Fibroblast of skin of right biceps (primary cell): ENCODE results near the gene CPD.
A peak's percentile ranks its signal among the peaks of the same experiment; 100 is the strongest.

ENCODE experiments used
- DNase-seq: peaks from one replicate; pipeline ENCODE4 v3.0.0-alpha.2; 2013

The CPD gene

DNA sequence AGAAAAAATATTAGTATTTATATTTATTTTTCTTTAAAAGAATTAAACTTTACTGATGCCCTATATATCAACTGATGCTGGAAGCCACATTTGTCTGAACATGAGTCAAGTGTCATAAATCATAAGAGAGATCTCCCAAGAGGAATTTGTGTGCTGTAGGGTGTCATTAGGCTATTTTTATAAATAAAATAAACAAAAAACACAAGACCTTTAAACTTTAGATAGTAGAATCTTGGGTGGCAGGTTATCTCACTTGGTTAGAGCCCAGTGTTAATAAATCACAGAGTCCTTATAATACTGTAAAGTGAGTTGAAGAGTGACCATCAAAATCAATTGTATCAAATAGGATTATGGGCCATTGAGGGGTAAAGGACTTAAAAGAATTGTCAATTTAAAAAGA, 21.3 kb upstream of the CPD start:
- no peak for DNase-seq

DNA sequence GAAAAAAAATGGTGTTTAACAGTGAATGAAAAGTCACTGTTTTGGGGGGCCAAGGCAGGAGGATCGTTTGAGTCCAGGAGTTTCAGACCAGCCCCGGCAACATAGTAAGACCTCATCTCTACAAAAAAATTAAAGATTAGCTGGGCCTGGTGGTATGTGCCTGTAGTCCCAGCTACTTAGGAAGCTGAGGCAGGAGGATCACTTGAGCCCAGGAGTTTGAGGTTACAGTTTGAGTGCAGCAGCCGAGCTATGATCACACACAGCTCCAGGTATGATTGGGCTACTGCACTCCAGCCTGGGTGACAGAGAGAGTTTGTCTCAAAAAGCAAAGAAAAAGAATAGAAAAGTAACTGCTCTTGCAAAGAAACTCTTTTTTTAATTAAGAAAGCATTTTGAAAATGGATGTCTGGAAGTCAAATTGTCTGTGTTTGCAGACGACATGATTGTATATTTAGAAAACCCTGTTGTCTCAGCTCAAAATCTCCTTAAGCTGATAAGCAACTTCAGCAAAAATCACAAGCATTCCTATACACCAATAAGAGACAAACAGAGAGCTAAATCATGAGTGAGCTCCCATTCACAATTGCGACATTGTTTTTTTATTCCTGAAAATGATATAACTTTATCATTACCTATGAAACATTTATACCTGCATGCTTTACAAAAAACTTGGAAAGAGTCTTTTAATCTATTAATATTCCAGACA, 20.5 kb upstream of the CPD start:
- no peak for DNase-seq

DNA sequence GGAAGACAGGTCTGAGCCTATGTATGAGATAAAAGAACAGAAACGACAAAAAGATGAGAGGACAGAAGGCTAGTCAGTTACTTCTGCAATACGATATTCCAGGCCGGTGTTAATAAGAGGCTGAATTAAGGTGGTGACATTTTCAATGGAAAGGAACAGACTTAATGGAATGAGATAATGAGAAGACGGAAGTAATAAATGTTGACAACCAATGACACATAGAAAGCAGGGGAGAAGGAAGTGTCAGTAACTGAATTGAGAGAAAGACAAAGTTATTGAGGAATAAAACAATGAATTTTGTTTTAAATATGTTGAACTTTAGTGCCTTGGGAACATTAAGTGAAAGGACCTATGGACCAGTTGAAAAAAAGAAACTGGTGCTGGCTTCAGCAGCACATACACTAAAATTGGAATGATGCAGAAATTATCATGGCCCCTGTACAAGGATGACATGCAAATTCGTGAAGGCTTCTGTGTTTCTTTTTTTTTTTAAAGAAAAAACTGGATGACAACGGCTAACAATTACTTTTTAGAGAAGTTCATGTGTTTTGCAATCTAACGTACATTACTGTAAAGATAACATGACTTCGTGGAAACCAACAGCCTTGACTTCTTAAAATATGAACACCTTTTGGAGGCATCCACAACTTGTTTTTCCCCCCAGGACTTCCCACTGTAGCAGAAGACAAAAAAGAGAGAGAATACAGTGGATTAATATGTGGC, 18.5 kb upstream of the CPD start:
- no peak for DNase-seq

DNA sequence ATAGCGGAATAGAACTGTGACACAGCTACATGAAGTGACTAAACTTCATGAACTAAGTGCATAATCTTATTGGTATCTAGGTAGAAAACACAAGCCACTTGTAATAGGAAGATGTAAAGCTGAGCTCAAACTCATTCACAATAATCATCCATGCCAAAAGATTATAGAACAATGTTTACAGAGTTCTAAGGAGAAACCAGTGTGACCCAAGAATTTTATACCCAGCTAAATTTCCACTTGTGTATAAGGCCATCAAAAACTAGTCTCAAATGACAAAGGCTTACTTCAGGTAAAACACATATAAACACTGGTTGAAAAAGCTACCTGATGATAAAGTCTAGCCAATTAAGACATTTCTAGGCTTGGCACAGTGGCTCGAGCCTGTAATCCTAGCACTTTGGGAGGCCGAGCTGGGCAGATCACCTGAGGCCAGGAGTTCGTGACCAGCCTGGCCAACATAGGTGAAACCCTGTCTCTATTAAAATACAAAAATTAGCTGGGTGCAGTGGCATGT, 16.9 kb upstream of the CPD start:
- no peak for DNase-seq

DNA sequence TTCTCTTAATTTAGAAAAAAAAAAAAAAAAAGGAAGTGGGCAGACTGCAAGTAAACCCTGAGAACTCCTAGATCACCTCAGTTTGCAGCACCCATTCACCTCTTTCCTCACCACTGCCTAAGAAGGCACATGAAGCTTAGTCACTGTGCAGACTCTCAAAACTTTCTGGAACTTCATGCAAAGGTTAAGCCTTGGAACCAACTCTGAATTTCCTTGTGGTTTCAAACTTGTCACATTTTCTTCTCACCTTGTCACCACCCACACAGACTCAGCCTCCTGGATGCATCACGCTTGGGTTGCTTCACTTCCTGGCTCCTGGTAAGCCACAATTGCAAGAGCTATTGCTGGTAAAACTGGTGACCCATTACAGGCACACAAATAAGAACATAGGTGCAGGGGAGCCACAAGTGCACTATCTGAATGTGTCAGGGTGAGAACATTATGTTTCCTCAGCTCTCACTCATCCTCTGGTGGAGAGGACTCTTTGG, 15.0 kb upstream of the CPD start:
- DNase-seq: peak; percentile 64

DNA sequence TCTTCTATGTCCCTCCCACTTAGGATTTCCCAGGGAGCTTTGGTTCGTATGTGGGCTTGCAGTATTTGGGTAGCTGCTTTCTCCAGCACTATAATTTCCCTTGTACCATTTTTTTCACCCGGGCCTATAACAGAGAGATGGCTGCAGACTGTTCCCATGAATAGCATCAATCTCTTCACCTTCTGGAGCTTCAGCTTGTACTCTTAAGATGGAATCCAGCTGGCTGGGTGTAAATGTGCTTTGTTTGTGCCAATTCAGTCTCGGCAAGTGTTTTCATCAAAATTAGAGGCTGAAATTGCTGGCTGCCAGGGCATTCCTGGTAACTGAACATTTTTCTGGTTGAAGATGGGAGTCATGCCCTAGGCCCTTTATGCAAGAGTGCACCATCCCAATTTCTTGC, 12.2 kb upstream of the CPD start:
- DNase-seq: no peak

DNA sequence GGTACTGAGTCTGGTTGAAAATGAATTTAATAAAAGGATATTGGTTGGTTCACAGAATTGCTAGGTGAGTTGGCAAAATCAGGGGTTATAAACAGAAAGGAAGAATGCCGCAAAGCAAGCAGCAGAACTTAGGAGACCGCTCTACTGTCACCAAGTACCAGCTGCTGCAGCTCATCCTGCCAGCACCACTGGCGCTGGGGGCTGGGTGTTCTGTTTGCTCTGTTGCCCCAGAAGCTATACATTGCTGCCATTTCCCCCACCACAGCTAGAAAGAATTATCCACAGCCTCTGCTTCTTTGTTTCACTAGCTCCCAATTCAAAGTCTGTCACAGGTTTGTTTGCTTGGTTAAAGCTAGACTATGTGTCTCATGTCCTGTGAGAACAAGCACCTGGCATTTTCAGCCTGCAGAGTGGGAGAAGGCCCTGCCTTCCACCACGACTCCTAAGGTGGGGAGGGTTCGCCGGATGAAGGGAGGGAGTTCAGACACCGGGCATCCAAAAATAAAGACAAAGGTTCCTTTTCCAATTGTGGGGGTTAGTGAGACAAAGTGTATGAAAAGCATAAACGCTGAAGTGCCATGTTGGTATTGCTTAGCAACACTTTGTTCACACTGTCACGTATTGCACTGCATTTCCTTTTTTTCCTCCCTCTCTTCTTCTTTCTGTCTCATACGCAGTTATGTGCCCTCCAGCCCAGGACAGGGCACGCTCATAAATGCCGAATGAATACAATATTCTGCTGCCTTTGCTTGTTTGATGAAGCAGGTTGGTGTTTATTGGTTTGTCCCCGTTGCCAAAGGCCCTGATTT, 9.6 kb upstream of the CPD start:
- no peak for DNase-seq

DNA sequence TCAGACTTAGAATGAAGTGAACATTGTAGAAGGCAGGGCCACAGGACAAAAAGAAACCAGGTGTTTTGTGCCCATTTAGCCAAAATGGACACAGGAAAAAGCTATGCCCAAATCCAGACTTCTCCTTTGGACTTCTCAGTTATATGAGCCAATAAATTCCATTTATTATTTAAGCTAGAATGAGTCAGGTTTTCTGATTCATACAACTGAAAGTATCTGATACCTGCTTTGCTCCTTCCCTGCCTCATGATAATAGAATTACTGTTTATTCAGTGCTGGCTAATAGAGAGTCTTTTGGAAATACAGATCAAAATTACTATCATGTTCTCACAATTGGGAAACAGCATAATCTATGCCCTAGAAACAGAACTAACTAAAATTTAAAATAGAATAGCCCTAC, 8.7 kb upstream of the CPD start:
- no peak for DNase-seq

DNA sequence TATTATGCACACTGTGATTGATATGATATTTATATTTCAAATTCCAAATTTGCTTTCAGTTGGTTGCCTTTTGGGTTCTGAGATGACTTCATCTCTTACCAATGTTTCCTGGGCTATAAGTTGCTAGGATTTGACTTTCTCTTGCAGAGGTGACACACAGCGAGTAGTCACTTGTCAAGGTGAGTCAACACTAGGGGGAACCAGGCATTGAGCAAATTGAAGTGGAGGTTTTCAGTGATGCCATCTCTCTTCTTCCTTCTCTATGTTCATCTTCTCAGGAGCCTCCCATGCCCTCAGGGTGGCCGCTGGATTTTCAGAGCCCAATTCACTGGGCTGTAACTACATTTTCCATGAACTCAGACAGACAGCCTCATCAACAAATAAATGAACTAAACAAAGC, 6.0 kb upstream of the CPD start:
- peak; percentile 55 for DNase-seq

DNA sequence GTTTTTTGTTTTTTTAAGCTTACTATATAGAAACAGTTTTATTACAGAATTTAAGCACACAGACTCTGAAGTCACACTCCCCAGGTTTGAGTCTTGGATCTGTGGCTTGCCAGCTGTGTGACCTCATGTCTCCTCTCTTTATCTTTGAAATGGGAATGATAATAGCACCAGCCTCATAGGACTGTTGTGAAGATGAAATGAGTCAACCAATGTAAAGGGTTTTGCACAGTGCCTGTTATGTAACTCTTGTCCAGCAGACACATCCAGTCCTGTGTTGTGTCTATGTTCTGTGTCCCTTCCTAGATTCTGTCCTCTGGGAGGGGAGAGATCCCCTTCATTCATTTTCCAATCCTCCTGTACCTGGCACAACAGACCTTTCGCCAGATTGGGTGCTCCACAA, 3.1 kb upstream of the CPD start:
- DNase-seq: no peak

DNA sequence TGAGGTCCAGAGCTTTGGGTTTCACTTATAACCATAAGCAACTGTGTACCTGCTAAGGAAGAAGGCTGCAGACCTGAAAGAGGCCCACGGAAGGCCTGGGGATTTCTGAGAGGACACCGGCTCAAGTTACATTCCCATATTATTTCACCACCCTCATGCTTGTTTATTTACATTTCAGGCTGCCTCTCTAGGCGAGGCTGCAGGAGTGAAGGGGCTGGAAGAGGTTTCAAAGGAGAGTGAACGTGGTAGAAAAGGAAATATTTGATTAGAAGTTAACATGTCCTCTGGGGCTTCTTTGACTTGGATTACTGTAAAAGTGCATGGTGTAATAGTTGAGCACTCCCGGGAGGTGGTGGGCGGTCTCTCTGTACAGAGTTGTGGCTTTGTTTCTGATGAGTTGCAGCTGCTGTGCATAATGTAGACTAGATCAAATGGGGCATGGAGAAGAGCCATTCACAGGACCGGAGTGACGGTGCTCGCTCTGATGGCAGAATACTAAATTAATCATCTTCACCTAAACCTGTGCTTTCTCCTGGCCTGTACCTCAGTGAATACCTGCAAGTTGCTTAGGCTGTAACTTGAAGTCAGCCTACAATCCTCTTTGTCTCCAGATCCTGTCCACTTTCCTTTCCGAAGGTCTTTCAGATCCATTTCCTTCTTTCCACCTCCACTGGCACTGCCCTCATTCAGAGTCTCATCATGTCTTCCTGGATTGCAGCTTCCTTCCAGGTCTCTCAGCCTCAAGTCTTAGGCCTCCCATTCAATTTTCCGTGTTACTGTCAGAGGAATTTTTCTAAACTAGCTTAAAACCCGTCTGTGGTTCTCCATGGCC, 1.9 kb upstream of the CPD start:
- peak; percentile 80 for DNase-seq

DNA sequence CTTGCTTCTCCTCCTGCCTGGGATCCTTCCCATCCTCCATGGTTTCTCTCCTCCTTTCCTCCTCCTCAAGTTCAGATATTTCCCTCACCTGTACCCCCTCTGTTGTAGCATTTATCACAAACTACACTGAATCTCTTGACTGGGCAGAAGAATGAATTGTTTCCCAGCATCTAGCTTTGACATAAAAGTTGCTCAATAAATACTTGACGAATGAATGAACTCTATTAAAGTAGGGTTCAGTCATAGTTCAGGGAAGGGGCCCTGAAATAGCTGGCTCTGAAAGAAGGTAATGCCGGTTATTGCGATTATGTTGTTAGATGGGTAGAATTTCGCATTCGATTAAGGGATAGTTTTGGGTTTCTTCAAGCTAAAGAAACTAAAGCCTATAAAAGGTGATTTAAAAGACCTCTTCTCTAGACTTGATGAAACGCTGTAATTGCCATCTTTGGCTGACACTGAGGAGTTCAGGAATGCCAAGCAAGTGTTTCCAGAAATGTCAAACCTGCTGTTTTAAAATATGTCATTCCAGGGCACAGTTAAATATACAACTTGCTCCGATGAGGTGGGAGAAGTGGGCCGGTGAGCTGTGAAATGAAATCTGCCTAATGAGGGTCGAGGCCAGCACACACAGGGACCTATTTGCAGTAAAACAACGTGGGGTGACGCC, 1.0 kb upstream of the CPD start:
- DNase-seq: no peak

DNA sequence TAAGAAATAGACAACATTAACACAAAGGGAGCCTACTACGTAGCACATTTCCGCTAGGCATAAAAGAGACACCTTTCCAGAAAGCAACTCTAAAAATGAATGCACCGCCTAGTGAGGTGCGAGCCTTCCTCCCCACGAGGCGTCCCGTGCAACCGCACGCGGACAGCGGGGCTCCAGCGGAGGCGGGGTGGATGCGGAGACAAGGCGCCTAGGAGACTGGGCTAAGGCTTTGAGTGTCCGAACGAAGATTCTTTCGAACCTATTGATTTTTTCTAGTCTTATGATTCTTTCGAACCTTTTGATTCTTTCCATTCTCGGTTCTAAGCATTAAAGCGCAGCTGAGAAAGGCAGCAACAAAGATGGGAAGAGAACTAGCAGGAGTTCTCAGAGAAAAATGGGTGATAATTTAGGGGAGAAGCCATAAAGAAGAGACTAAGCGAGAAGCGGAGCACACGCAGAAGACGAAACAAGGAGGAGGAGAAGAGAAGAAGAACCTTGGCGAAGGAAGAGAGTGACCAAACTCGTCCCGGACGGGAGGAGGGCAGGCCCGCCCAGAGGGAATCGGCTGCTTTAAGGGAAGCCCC, 394 bp upstream of the CPD start:
- peak; percentile 33 for DNase-seq

DNA sequence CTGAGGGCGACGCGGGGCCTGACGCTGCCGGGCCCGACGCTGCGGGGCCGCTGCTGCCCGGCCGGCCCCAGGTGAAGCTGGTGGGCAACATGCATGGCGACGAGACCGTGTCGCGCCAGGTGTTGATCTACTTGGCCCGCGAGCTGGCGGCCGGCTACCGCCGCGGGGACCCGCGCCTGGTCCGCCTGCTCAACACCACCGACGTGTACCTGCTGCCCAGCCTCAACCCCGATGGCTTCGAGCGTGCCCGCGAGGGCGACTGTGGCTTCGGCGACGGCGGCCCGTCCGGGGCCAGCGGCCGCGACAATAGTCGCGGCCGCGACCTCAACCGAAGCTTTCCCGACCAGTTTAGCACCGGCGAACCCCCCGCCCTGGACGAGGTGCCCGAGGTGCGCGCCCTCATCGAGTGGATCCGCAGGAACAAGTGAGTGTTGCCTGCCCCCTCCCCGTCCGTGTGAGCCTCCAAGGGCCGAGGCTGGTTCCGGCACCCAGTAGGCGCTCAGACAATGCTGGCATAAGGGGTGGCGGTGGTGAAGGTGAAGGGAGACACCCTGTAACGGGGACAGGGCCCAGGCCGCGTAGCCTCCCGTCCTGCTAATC, 676 bp downstream of the CPD start:
- DNase-seq: no peak

DNA sequence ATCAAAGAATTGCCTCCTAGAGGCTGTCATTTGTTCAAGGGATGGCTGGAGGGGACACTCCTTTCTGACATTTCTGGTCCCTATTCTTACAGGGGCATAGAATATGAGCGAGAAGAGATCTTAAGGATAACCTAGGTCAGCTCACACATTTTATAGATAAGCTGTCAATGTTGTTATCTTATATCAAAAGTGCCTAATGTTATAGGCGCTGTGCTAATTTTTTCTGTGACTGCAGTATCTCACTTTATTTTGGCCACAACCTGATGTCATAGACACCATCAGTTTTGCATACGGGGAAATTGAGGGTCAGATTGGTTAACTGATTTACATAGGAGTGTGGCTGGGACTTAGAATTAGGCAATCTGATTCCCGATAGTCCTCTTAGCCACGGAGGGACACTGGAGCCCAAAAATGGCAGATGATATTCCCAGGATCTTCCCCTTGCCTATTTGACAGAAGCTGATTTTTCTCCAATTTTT, 1.2 kb downstream of the CPD start:
- no peak for DNase-seq

DNA sequence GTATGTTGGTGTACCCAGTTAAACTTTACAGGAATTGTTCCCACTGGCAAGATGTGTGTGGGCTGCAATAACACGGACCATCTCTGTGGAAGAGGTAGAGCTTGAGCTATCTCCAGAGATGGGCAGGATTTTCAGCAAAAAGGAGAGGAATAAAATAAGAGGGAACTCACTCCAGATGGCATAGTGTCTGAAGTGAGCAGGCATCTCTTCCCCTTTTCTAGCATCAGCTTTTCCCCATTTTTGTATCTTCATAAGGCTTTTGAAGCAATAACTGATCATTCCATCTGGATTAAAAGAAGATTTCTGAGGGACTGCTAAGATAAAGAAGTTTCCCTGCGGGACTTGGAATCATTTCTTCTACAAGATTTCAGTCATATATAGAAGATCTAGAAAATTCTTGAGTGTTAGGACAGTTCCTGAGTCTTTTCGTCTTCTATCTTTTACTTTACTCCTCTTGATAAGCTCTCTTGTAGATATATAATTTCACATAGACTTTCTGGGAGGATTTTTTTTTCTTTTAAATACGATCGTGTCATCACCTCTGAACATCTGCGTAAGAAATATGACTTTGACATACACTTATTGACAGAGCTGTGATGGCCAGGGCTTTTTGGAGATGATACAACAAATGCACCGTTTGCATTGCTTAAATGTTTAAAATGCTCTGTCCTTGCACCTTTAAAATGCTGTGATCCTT, 2.1 kb downstream of the CPD start:
- no peak for DNase-seq

DNA sequence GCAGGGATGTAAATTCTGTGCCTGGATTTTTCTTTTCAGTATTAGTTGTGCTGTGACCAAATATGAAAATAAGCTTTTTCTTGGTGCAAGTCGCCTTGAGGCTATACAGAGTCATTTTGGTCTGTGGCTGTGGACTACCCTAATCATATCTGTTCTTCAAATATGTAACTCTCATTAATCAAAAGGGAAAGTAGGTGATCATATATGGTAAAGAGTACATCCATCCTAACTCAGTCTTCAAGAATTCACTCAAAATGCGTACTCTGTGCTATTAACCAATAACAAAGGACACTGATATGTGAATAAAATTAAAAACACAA, 2.6 kb downstream of the CPD start:
- DNase-seq: no peak

DNA sequence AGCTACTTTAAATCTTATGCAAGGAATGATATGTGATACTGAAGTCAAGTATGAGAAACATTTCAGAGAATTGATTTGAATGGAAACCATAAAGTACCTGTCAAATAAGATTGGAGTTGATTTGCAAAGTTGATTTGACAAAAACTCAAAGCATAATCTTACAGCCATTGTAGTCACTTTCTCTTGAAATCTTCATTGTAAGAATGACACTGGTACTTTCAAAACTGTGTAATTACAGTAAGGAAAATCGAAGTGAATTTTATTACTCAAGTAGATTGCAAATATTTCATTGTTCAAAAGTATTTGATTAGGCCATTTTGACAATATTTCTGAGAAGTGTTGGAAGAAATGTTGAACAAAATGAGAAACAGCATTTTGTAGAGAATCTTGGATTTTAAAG, 3.6 kb downstream of the CPD start:
- DNase-seq: no peak

DNA sequence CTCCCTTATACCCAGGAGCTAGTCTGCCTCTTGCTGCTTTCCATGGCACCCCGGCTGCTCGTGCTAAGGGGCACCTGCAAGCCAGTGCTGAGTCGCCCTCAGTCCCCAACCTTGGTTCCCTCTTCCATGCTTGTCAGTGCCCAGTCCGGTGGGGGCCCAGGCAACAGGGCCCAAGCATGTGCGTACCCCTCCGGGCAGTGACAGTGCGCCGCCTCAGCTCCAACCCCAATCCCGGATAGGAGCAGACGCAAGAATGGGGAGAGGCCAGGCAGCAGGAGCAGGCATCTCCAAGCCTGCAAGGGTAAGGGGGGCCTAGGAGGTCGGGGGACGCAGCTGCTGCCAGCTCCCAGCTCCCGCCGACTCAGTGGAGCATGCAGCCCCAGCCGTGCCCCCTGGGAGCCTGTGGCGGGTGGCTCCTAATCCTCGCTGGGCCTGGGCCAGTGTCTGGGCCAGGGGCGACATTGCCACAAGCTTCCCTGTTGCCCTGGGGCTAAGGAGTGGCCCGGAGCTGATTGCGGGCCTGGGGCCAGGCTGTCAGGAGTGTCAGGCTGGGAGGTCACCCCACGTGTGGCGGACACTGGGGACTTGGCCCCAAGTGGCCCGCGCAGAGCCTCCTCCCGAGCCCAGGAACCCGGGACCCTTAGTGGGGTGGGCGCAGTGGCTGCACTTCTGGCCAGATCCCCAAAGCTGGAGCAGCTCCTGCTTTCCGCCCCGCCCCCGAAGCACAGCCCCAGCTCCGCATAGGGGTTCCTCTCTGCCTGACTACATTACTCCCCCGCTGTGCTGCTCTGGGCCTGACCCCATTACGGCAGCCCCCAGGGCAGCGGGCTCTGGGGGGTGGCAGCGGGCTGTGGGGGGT, 9.8 kb downstream of the CPD start:
- DNase-seq: no peak
